Measurements from ENCODE around the gene ZNF117. TPM values are rescaled to one million over a fixed set of nuclear protein-coding genes. Genes with fewer than 3 reads are reported as not detected.
"Not testable (repeated sequence)": the region's sequence is repeated elsewhere in the genome, so short reads cannot be mapped to it uniquely, and the experiment has no call there.

ZNF117 gene
- total and polyA plus RNA-seq, 2 donors (not counting 1 experiment from before 2014, with no cell fraction given): 5.2 to 9.2 TPM

DNA sequence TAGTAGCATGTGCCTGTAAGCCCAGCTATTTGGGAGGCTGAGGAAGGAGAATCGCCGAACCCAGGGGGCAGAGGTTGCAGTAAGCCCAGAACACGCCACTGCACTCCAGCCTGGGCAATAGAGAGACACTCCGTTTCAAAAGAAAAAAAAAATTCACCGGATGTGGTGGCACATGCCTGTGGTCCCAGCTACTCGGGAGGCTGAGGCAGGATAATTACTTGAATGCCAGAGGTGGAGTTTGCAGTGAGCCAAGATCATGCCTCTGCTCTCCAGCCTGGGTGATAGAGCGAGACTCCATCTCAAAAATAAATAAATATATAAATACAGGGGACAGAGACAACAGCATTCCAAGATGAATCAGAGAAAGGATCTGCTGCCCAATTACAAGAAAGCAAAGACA lies 19.0 kb upstream of the ZNF117 start:
- H2AFZ ChIP-seq (ENCODE audit: insufficient read depth, low read depth, low read length, poor library complexity, severe bottlenecking); H3K27me3 ChIP-seq (replicated peaks in 1 of 4; ENCODE audit: control extremely low read depth in 1 of 4, control insufficient read depth in 3 of 4, insufficient read depth in 4 of 4, low read length in 3 of 4); POLR2A ChIA-PET; H3K27me3 Mint-ChIP-seq; H3K9ac ChIP-seq (ENCODE audit: low read length); H3K27ac Mint-ChIP-seq; H3K4me3 Mint-ChIP-seq; H4K20me1 ChIP-seq (ENCODE audit: control insufficient read depth, insufficient read depth, low read length, poor library complexity, severe bottlenecking); DNase-seq; CTCF ChIA-PET; H3K9me3 Mint-ChIP-seq (ENCODE audit: insufficient read depth); H3K36me3 ChIP-seq (replicated peaks in 1 of 2; ENCODE audit: control extremely low read depth in 1 of 2, control insufficient read depth in 1 of 2, extremely low read depth in 1 of 2, insufficient read depth in 2 of 2, low read length in 1 of 2); H3K4me2 ChIP-seq (replicated peaks; ENCODE audit: low read depth, low read length, poor library complexity, severe bottlenecking); H3K4me3 ChIP-seq (ENCODE audit: control extremely low read depth in 1 of 5, extremely low read depth in 1 of 5, insufficient read depth in 1 of 5, low read depth in 2 of 5, low read length in 4 of 5); H3K27ac ChIP-seq (ENCODE audit: low read length in 2 of 2); H3K9me3 ChIP-seq (ENCODE audit: control extremely low read depth in 1 of 3, control insufficient read depth in 2 of 3, insufficient read depth in 1 of 3, low read length in 2 of 3); ATAC-seq (ENCODE audit: low read depth): not testable (repeated sequence)
- Histone ChIP-seq H3K79me2 (ENCODE audit: control insufficient read depth, insufficient read depth, low read length) (peaks cover 24% of the 10 kb centered on the region), H3K4me1 (ENCODE audit: control insufficient read depth in 2 of 2, insufficient read depth in 2 of 2, low read length in 2 of 2) (peaks cover 15% of the 10 kb centered on the region in 2 donors)
- WGBS (ENCODE audit: insufficient coverage): 89% methylated on average over 2 of the region's 7 CpGs
- intact Hi-C loops (cut with micrococcal nuclease): loop anchor here (2.0 to 10.0 kb wide), 3 partner anchors 13 to 1083 kb away; partner anchors contain the start of gene ZNF92
- H3K4me1 Mint-ChIP-seq: peaks cover 22% of the 10 kb centered on the region

DNA sequence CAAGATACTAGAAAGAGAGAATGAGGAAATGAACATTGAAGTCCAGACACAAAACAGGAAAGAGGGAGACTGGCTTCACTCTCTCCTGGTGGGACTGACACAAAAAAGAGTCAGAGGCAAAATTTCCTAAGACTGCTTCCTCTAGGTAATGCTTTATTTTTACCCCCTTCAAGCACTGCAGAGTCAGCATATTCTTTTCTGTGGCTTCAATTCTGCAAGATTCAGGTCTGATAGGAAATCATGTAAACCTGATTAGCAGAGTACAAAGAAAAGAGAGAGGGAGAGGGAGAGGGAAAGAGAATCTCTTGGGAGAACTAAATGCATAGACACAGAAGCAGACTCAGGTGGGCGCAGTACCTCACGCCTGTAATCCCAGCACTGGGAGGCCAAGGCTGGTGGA lies 18.6 kb upstream of the ZNF117 start:
- H3K27ac ChIP-seq (ENCODE audit: low read length in 2 of 2); H3K4me3 ChIP-seq (ENCODE audit: control extremely low read depth in 1 of 5, extremely low read depth in 1 of 5, insufficient read depth in 1 of 5, low read depth in 2 of 5, low read length in 4 of 5); CTCF ChIA-PET; H3K9ac ChIP-seq (ENCODE audit: low read length); H4K20me1 ChIP-seq (ENCODE audit: control insufficient read depth, insufficient read depth, low read length, poor library complexity, severe bottlenecking); DNase-seq; H2AFZ ChIP-seq (ENCODE audit: insufficient read depth, low read depth, low read length, poor library complexity, severe bottlenecking); H3K4me3 Mint-ChIP-seq; H3K27ac Mint-ChIP-seq; H3K36me3 ChIP-seq (replicated peaks in 1 of 2; ENCODE audit: control extremely low read depth in 1 of 2, control insufficient read depth in 1 of 2, extremely low read depth in 1 of 2, insufficient read depth in 2 of 2, low read length in 1 of 2); ATAC-seq (ENCODE audit: low read depth); POLR2A ChIA-PET; H3K27me3 ChIP-seq (replicated peaks in 1 of 4; ENCODE audit: control extremely low read depth in 1 of 4, control insufficient read depth in 3 of 4, insufficient read depth in 4 of 4, low read length in 3 of 4); H3K4me2 ChIP-seq (replicated peaks; ENCODE audit: low read depth, low read length, poor library complexity, severe bottlenecking); H3K9me3 ChIP-seq (ENCODE audit: control extremely low read depth in 1 of 3, control insufficient read depth in 2 of 3, insufficient read depth in 1 of 3, low read length in 2 of 3); H3K27me3 Mint-ChIP-seq; H3K9me3 Mint-ChIP-seq (ENCODE audit: insufficient read depth): not testable (repeated sequence)
- Histone ChIP-seq H3K79me2 (ENCODE audit: control insufficient read depth, insufficient read depth, low read length) (peaks cover 29% of the 10 kb centered on the region), H3K4me1 (ENCODE audit: control insufficient read depth in 2 of 2, insufficient read depth in 2 of 2, low read length in 2 of 2) (peaks cover 19 to 20% of the 10 kb centered on the region in 2 donors)
- peaks cover 27% of the 10 kb centered on the region for H3K4me1 Mint-ChIP-seq
- no CpG with 5 or more reads among the region's 2 CpGs for WGBS (ENCODE audit: insufficient coverage)
- intact Hi-C loops (cut with micrococcal nuclease): loop anchor here (5.0 to 10.0 kb wide), 2 partner anchors 365 to 1082 kb away; partner anchors contain the start of gene ZNF92

DNA sequence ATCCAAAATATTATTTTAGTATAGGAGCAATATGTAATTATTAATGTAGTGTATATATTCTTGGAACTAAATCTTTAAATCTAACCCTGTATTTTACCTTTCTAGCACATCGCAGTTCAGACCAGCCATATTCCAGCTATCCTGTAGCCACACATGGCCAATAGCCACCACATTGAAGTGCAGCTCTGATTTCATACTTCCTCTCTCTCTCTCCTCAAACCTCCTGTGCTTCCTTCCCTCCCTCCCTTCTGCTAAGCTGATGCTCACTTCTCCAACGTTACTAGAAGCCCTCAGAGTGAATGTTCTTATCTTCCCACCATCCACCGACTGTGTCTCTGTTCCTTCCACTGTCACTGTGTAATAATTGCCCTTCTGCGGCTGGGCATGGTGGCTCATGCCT lies 16.2 kb upstream of the ZNF117 start:
- Histone ChIP-seq H3K79me2 (ENCODE audit: control insufficient read depth, insufficient read depth, low read length) (peaks cover 52% of the 10 kb centered on the region), H3K4me3 (ENCODE audit: control extremely low read depth in 1 of 5, extremely low read depth in 1 of 5, insufficient read depth in 1 of 5, low read depth in 2 of 5, low read length in 4 of 5) (peak overlapping the region; percentile 60 to 89 (median 87)), H3K9ac (ENCODE audit: low read length) (peak overlapping the region; percentile 97), H3K27ac (ENCODE audit: low read length in 2 of 2) (peak overlapping the region; percentile 84 to 96), H2AFZ (ENCODE audit: insufficient read depth, low read depth, low read length, poor library complexity, severe bottlenecking) (peak overlapping the region; percentile 83), H3K4me1 (ENCODE audit: control insufficient read depth in 2 of 2, insufficient read depth in 2 of 2, low read length in 2 of 2) (peaks cover 20 to 29% of the 10 kb centered on the region in 2 donors), H3K9me3 (ENCODE audit: control extremely low read depth in 1 of 3, control insufficient read depth in 2 of 3, insufficient read depth in 1 of 3, low read length in 2 of 3) (peaks cover 0 to 15% (median 2%) of the 10 kb centered on the region in 3 donors), H3K4me2 (replicated peaks; ENCODE audit: low read depth, low read length, poor library complexity, severe bottlenecking) (peak overlapping the region; percentile 82)
- not testable (repeated sequence) for H4K20me1 ChIP-seq (ENCODE audit: control insufficient read depth, insufficient read depth, low read length, poor library complexity, severe bottlenecking); H3K9me3 Mint-ChIP-seq (ENCODE audit: insufficient read depth); ATAC-seq (ENCODE audit: low read depth); H3K36me3 ChIP-seq (replicated peaks in 1 of 2; ENCODE audit: control extremely low read depth in 1 of 2, control insufficient read depth in 1 of 2, extremely low read depth in 1 of 2, insufficient read depth in 2 of 2, low read length in 1 of 2); DNase-seq; H3K27me3 ChIP-seq (replicated peaks in 1 of 4; ENCODE audit: control extremely low read depth in 1 of 4, control insufficient read depth in 3 of 4, insufficient read depth in 4 of 4, low read length in 3 of 4); H3K27me3 Mint-ChIP-seq
- CTCF ChIA-PET: interaction anchor here (1.2 kb wide), 2 partner anchors 57 to 301 kb away, joined by 3 to 4 read pairs; no protein-coding TSS in a partner anchor
- POLR2A ChIA-PET: interaction anchor here (0.5 to 1.6 kb wide), 5 partner anchors 30 to 1990 kb away, joined by 3 to 8 read pairs (median 3); partner anchors contain the start of genes ZNF138 and ZNF680
- Mint-ChIP-seq H3K27ac (peak overlapping the region; percentile 91), H3K4me1 (peaks cover 40% of the 10 kb centered on the region), H3K4me3 (peak overlapping the region; percentile 95)
- WGBS (ENCODE audit: insufficient coverage): 25% methylated on average over 1 of the region's 4 CpGs
- intact Hi-C loops (cut with micrococcal nuclease): loop anchor here (2.0 to 10.0 kb wide), 3 partner anchors 104 to 1080 kb away; partner anchors contain the start of genes ZNF273 and ZNF92
